ENCODE measurements around the gene CHP2.
"Not testable (repeated sequence)": the region's sequence is repeated elsewhere in the genome, so short reads cannot be mapped to it uniquely, and the experiment has no call there.

The CHP2 gene

DNA sequence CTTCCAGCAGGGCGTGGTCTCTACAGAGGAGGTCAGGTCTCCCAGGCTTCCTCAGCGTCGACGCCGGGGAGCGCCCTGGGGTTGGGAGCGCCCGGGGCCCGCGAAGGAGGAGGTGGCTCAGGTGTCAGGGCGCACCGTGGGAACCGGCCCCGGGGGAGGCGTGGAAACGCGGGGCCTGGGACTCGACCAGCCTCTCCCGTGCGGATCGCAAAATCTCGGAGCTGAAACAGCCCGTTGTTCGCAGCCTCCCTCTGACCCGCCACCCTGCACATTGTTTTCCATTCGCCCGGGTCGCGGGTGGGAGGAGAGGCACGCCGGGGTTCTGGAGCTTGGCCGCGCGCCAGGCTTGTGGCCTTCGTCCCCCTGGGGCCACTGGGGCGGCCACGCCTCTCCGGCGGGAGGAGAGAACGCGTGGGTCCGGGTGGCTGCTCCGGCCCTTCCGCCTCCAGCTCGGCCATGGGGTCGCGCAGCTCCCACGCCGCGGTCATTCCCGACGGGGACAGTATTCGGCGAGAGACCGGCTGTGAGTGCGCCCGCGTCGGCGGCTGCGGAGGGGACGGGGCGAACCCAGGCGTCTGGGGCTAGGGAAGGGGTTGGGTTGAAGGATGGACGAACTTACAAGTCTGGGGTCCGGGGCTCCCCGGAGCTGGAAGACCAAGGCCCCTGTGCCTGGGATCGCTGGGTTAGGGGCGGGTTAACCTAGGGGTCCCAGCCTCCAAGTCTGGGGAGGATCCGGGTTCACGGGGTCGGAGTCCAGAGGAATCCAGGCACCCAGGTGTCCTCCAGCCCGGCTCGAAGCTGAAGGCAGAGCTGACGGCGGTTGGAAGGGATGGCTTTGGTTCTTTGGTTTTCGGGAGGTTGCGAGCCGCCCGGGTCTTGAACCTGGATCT is at the start of gene CHP2:
CHP2 (plus strand) TSS at position 433 of the 890 bp plus-strand sequence; CDS start at position 457, 24 bp downstream.
- no peak for DNase-seq

DNA sequence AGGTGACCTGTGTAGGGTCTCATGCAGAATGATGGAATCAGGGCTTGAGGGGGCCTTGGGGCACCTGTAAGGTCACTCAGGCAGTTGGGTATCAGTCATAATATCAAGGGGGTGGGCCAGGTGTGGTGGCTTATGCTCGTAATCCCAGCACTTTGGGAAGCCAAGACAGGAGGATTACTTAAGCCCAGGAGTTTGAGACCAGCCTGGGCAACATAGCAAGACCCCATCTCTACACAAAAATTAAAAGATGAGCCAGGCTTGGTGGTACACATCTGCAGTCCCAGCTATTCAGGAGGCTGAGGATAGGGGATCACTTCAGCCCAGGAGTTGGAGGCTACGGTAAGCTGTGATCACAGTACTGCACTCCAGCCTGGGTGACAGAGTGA is 49.3 kb upstream of the CHP2 start:
- no peak for DNase-seq

- DNase-seq: no peak
These were observed 48.4 kb upstream of the CHP2 start for GRCh38 chr16:23706439-23706838.

DNA sequence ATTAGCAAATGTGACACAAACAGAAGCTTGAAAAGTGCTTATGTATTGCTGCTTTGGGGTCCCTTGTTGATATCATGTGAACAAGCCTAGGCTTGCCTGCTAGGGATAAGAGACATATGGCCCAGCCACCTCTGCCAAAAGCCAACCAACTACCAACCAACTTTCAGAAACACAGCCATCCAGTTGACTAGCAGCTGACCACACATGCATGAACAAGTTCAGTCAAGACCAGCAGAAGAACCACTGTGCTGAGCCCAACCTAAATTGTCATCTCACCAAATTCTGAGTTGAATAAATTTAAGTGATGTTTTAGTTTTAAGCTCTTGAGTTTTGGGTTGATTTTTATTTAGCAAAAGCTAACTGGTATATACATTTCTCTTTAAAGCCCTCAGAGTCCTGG is 45.3 kb upstream of the CHP2 start:
- no peak for DNase-seq

- DNase-seq: no peak
These were observed 44.8 kb upstream of the CHP2 start for GRCh38 chr16:23710008-23710407.

- DNase-seq: no peak
These were observed 44.3 kb upstream of the CHP2 start for GRCh38 chr16:23710504-23710903.

GRCh38 chr16:23711785-23712184 is 43.0 kb upstream of the CHP2 start:
- DNase-seq: no peak

DNA sequence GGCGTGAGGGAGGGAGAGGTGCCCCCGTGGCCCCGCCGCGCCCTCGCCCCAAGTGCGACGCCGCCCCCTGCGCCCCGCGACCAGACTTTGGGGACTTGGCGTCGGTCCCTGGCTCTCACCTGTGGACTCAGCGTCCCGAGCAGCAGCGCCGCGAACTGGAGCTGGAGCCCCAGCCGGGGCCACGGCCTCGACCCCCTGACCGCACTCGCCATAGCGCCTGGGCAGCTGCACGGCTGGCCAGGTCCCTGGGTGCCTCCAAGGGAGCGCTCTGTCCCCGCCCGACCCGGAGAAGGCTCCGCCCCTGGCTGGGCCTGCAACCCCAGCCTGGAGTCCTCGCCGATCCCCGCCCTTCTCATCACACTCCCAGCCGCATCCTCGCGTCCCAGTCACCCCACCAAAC is 41.9 kb upstream of the CHP2 start, which contains the start of gene ERN2:
ERN2 (minus strand) TSS at position 247 of the 400 bp plus-strand sequence; CDS start at position 212, 35 bp downstream.
- DNase-seq: no peak

- DNase-seq: no peak
These were observed 38.3 kb upstream of the CHP2 start for GRCh38 chr16:23716484-23716883.

DNA sequence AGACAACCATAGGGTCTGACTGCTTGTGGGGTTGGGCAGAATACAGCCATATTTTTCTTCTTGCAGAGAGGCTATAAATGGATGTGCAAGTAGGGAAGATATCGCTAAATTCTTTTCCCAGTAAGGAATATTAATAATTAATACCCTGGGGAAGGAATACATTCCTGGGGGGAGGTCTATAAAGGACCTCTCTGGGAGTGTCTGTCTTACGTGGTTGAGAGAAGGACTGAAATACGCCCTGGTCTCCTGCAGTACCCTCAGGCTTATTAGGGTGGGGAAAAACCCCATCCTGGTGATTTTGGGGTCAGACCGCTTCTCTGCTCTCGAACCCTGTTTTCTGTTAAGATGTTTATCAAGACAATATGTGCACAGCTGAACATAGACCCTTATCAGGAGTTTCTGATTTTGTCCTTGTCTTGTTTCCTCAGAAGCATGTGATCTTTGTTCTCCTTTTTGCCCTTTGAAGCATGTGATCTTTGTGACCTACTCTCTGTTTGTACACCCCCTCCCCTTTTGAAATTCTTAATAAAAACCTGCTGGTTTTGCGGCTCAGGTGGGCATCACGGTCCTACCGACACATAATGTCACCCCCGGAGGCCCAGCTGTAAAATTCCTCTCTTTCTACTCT is 32.1 kb upstream of the CHP2 start:
- not testable (repeated sequence) for DNase-seq

- no peak for DNase-seq
These were observed 30.6 kb upstream of the CHP2 start for GRCh38 chr16:23724096-23724784.

- no peak for DNase-seq
These were observed 30.1 kb upstream of the CHP2 start for GRCh38 chr16:23724785-23725131.

DNA sequence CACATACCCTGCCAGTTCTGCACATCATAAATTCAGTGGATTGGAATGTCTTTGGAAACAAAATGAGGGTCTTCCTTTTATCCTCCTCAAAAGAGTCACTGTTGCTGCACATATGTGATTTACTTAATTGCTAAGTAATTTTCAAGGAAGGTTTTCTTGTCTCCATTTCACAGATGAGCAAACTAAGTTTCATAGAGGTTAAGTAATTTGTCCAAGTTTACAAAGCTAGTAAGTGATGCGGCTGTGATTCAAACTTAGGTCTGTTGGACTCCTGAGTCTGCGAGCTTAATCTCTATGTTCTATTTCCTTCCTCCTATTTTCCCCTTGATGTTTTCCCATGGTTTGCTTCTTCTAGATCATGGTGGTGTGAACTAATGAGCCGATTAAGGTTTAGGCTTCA is 28.1 kb upstream of the CHP2 start:
- DNase-seq: no peak

DNA sequence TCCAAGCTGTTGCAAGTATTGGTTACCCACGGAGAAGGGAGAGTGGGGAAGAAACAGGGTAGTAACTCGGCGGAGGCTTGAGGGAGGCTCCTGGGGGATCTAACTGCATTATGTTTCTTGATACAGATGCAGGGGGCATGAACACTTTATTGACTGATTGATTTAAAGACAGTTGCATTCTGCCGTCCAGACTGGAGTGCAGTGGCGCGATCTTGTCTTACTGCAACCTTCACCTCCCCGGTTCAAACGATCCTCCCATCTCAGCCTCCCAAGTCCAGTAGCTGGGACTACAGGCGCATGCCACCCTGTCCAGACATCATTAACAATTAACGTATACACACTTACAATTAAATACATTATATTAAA is 26.7 kb upstream of the CHP2 start:
- no peak for DNase-seq

DNA sequence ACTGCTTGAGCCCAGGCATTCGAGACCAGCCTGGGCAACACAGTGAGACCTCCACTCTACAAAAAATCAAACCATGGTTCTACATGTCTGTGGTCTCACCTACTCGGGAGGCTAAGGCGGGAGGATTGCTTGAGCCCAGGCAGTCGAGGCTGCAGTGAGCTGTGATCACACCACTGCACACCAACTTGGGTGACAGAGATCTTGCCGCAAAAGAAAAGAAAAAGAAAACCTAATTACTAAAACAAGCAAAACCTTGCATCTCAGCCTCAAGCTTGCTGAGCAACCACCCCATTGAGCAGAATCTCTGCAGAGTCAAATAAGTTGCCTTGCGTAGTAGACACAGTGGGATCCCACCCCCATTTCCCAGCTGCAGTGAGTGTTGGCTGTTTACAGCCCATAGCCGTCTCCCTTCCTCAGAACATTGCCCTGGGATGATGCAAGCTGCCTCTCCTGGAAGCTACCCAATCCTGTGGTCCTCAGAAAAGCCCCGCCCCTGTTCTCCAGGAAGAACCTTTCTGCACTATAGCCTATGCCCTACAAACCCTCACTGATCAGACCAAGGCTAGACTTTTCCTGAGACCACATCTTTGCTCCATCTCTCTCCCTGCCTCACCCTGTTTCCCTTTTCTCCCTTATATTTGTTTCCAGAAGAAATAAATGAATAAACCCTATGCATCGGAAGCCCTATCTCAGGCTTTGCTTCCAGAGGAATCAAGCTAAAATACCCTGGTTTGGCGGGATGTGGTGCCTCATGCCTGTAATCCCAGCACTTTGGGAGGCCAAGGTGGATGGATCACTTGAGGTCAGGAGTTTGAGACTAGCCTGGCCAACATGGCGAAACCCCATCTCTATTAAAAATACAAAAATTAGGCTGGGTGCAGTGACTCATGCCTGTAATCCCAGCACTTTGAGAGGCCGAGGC is 25.1 kb upstream of the CHP2 start:
- DNase-seq: no peak

- no peak for DNase-seq
These were observed 20.5 kb upstream of the CHP2 start for GRCh38 chr16:23734176-23734893.

DNA sequence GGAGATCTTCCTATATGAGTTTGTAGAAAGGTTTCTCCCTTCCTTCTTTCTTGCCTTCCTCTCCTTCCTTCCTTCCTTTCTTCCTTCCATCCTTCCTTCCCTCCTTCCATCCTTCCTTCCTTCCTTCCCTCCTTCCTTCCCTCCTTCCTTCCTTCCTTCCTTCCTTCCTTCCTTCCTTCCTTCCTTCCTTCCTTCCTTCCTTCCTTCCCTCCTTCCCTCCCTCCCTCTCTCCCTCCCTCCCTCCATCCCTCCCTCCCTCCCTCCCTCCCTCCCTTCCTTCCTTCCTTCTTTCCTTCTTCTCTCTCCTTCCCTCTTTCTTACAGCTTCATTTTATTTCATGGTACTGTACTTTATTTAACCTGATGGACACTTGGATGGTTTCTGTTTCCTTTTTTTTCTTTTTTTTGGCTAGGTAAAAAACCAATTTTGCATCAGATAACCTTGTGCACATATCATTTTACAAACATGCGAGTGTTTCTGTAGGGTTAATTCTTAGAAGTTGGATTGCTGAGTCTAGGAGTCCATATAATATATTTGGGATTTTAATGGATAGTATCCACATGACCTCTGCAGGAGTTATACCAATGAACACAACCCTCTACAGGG is 17.3 kb upstream of the CHP2 start:
- not testable (repeated sequence) for DNase-seq

DNA sequence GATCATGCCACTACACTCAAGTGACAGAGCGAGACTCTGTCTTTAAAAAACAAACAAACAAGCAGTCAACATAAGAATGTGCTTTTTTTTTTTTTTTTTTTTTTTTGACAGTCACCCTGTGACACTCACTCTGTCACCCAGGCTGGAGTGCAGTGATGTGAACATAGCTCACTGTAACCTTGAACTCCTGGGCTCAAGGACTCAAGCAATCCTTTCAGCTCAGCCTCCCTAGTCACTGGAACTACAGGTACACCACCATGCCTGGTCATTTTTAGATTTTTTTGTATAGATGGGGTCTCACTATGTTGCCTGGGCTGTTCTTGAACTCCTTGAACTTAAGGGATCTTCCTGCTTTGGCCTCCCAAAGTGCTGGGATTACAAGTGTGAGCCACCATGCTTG is 15.3 kb upstream of the CHP2 start:
- DNase-seq: no peak

DNA sequence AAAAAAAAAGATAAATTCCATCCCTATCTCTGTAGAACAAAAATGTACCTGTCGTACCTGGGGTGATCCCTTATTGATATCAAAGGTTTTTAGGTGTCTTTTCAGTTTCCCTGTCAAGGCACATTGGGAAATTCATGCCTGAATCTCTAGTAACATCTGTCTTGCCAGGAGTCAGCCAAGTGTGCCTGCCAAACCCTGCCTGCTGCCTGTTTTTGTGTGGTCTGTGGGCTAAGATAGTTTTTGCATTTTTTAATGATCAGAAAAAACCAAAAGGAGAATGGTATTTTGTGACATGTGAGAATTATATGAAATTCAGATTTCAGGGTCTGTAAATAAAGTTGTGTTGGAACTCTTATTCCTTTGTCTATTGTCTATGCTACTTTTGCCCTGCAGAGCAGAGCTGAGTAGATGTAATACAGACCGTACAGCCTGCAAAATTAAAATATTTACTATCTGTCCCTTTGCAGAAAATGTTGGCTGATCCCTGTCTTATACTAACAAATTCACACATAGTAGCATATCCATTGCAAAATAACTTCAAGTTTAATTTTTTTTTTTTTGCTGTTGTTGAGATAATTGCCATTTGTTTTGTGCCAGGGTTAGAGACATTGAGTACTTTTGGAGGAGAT is 13.0 kb upstream of the CHP2 start:
- no peak for DNase-seq

GRCh38 chr16:23742766-23743165 is 12.1 kb upstream of the CHP2 start:
- DNase-seq: no peak

GRCh38 chr16:23745263-23745662 is 9.6 kb upstream of the CHP2 start:
- DNase-seq: no peak

All from activated CD4-positive, alpha-beta T cell treated with anti-CD3 and anti-CD28 coated beads, Interleukin-2, amount 50 U/mL, for 1 hour (primary cell).